Measurements from ENCODE around the gene USH1C.

USH1C gene

DNA sequence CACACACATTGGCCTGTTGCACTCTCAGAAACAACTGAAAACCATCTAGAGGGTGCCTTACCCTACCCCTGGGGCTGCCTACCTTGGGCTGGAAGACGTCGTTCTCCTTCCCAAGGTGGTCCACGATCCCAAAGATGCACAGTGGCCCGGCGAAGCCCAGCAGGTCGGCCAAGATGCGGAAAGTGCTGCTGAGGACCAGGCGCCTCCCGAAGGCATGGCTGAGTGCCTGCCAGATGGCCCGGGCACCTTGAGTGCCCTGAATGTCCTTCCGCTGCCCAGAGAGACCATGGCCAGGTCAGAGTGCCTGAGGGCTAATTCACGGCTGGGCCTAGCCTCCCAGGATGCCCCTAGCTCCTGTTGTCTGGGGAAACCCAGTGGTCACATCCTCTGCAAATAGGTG, 83.8 kb downstream of the USH1C start:
- DNase-seq: no peak

- DNase-seq: no peak
Observed at GRCh38 chr11:17459236-17459896, 84.8 kb downstream of the USH1C start.

DNA sequence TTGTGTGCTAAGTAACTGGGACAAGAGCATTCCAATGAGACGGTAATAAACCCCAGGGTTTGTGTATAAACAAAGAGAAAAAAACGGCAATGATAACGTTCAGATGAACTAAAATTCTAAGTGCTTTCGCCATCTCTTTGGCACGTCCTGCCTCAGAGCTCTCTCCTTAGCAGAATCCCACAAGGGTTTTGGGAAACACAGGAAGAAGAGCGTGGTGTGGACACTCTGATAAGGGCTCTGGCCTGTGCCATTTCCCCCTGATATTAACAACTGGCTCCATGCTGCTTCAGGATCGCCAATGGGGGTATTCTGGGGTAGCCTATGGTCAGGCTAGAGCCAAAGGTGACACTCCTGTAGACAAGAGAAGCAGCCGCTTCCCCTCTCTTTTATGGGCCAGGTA, 85.9 kb downstream of the USH1C start:
- DNase-seq: no peak

GRCh38 chr11:17457396-17458173, 86.6 kb downstream of the USH1C start:
- DNase-seq: no peak

DNA sequence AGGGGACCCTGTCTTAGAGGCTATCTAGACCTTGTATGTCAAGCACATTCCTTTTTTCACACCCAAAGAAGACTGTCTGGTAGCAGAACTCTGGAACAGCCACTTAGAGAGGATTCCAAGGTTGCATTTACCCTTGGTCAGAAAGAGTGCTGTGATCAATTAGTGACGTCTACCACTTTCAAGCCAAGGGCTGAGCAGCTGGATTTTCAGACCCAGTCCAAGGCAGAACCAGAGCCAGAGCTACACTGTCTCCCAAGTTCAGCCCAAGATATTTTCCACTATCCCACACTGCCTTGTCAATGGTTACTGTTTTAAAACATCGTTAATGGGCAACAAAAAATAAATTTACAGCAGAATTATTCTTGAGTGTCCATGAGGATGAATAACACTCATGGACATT, 91.5 kb downstream of the USH1C start:
- no peak for DNase-seq

GRCh38 chr11:17449158-17449557, 95.1 kb downstream of the USH1C start:
- no peak for DNase-seq

DNA sequence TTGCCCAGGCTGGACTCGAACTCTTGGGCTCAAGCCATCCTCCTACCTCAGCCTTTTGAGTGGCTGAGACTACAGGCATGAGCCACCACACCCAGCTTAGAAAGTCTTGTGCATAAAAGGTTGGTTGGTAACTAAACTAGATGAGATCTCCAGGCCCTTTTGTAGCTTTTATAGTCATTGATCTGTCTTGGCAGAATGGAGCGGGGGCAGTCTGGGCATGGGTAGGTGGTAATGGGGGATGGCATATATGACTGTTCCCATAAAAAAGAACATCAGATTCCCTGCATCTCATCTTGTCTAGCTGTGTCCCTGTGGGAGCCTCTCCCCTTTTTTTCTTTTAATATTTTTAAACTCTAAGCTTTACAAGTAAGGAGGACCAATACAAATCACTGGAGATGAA, 97.7 kb downstream of the USH1C start:
- no peak for DNase-seq

GRCh38 chr11:17445240-17445795, 98.9 kb downstream of the USH1C start:
- DNase-seq: no peak

- DNase-seq: no peak
Observed at GRCh38 chr11:17443926-17444690, 100.1 kb downstream of the USH1C start.
